Cardiac fibroblast (primary cell): ENCODE data around the gene NUTF2.

Experiments
- DNase-seq, 2 donors: peaks; one replicate each; pipeline versions ENCODE4 v3.0.0 to v3.0.0-alpha.2; 2010; ENCODE audit warnings: low read depth in 2 of 2
- H3K4me3 ChIP-seq, 2 donors: replicated peaks in 1 of 2; 1 replicate in 1 of 2; 2 replicates in 1 of 2; pipeline ENCODE4 v1.5.1; 2011; ENCODE audit warnings: low read depth in 2 of 2, low read length in 2 of 2, mild to moderate bottlenecking in 2 of 2, moderate library complexity in 1 of 2
- TF ChIP-seq, protein P1 (sequence below): IDR thresholded peaks from one replicate; pipeline ENCODE4 v1.5.1; 2011; ENCODE audit warnings: low read depth, mild to moderate bottlenecking, low read length, inconsistent platforms

The NUTF2 gene

GRCh38 chr16:67879462-67879861 is 32.7 kb downstream of the NUTF2 start:
- TF ChIP-seq, protein P1, sequence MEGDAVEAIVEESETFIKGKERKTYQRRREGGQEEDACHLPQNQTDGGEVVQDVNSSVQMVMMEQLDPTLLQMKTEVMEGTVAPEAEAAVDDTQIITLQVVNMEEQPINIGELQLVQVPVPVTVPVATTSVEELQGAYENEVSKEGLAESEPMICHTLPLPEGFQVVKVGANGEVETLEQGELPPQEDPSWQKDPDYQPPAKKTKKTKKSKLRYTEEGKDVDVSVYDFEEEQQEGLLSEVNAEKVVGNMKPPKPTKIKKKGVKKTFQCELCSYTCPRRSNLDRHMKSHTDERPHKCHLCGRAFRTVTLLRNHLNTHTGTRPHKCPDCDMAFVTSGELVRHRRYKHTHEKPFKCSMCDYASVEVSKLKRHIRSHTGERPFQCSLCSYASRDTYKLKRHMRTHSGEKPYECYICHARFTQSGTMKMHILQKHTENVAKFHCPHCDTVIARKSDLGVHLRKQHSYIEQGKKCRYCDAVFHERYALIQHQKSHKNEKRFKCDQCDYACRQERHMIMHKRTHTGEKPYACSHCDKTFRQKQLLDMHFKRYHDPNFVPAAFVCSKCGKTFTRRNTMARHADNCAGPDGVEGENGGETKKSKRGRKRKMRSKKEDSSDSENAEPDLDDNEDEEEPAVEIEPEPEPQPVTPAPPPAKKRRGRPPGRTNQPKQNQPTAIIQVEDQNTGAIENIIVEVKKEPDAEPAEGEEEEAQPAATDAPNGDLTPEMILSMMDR = no peak
- no peak overlapping the region for H3K4me3 ChIP-seq
- DNase-seq = no peak

DNA sequence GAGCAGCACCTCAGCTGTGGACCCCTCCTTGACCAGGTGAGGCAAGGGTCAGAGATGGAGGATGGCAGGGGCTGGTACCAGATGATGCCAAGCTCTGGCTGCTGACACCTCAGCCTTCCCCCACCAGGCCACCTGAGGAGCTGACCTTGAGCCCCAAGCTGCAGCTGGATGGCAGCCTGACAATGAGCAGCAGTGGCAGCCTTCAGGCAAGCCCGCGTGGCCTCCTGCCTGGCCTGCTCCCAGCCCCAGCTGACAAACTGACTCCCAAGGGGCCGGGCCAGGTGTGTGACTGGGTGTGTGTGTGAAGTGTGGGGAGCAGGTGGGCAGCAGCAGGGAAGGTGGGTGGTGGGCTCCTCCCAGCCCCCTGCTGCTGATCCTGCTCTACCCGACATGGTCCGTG is 33.2 kb downstream of the NUTF2 start:
- no peak for DNase-seq
- TF ChIP-seq, protein P1 = no peak
- no peak overlapping the region for H3K4me3 ChIP-seq

DNA sequence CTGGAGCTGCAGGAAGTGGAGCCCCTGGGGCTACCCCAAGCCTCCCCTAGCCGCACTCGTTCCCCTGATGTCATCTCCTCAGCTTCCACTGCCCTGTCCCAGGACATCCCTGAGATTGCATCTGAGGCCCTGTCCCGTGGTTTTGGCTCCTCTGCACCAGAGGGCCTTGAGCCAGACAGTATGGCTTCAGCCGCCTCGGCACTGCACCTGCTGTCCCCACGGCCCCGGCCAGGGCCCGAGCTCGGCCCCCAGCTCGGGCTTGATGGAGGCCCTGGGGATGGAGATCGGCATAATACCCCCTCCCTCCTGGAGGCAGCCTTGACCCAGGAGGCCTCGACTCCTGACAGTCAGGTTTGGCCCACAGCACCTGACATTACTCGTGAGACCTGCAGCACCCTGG is 33.9 kb downstream of the NUTF2 start:
- TF ChIP-seq, protein P1 = no peak
- H3K4me3 ChIP-seq = no peak overlapping the region
- no peak for DNase-seq

- TF ChIP-seq, protein P1 = no peak
- H3K4me3 ChIP-seq = no peak overlapping the region
- no peak for DNase-seq
Measured at GRCh38 chr16:67881621-67882161, 35.0 kb downstream of the NUTF2 start.

GRCh38 chr16:67882374-67883145 is 35.8 kb downstream of the NUTF2 start:
- peak in 1 of 2 donors; percentile 42 for DNase-seq
- no peak overlapping the region for H3K4me3 ChIP-seq
- TF ChIP-seq, protein P1 = no peak

DNA sequence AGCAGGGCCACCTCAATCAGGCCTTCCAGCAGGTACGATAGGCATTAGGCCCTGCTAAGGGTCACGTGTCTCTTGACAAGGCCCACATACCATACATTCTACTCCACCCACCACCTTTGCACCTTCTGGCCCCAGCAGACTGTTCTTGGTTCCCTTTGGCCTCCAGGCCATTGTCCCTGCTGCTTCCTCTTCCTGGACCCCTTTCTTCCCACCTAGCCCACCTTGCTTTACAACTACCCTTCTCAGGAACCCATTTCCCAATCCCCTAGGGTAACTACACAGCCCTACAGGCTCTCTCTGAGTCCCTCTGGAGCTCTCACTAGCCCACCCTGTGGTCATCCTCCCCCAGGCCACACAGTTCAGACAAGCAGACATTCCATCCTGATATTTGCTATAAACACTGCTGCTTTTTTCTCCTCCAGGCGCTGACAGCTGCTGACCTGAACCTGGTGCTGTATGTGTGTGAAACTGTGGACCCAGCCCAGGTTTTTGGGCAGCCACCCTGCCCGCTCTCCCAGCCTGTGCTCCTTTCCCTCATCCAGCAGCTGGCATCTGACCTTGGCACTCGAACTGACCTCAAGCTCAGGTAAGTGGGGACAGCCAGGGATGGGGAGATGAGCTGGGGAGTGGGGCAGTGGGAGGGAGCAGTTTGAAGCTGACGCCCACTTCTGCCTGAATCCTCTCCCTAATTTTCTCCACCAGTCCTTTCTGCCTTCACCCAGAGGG is 36.6 kb downstream of the NUTF2 start:
- TF ChIP-seq, protein P1 = no peak
- no peak for DNase-seq
- H3K4me3 ChIP-seq = no peak overlapping the region
